Measurements from ENCODE around the gene CNN3.

DNA sequence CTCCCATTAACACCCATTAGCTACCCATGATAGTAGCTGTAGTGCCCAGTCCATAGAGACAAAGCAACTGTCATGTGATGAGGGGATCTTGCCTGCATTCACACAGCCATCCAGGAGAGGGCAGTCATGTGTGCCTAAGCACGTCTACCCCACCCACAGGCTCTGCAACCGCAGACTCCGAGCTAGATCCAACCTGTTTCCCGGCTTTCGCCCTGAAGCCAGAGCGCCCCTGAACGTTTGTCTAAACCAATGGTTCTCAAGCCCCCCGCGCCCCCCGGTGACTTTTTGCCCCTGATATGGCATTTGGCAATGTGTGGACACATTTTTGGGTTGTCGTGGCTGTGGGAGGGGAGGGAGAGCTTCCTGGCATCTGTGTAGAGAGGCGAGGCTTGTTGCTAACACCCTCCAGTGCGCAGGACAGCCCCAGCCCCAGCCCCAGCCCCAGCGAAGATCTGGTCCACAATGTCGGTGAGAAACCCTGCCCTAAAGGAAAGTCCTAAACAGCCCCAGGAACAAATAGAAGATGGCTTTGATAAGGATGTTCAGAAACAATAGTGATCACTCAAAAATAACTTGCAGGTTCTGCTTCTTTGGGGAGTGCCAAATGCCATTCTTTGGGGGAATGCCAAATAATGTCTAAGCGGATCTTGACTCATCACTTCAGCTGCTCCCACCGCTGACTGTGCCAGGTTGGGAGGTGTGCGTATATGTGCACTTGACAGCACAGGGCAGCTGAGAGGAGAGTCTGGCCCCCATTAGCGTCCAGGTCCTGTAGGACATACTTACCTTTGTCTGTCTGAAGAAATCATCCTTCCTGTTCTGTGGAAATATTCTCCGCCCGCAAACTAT lies 72.2 kb downstream of the CNN3 start:
- TF ChIP-seq, protein P1, sequence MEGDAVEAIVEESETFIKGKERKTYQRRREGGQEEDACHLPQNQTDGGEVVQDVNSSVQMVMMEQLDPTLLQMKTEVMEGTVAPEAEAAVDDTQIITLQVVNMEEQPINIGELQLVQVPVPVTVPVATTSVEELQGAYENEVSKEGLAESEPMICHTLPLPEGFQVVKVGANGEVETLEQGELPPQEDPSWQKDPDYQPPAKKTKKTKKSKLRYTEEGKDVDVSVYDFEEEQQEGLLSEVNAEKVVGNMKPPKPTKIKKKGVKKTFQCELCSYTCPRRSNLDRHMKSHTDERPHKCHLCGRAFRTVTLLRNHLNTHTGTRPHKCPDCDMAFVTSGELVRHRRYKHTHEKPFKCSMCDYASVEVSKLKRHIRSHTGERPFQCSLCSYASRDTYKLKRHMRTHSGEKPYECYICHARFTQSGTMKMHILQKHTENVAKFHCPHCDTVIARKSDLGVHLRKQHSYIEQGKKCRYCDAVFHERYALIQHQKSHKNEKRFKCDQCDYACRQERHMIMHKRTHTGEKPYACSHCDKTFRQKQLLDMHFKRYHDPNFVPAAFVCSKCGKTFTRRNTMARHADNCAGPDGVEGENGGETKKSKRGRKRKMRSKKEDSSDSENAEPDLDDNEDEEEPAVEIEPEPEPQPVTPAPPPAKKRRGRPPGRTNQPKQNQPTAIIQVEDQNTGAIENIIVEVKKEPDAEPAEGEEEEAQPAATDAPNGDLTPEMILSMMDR (IDR thresholded peaks at IDR 0.05) = peak; percentile 88 to 99 (median 98)
- no peak for TF ChIP-seq POLR2A (IDR thresholded peaks at IDR 0.05)

Measured in uterus (tissue), 2 donors.